Astrocyte (in vitro differentiated cells and primary cell): Measurements from ENCODE around the gene GCSAM.

ENCODE experiments used
- EZH2 ChIP-seq: IDR thresholded peaks from 2 replicates; pipeline ENCODE4 v1.6.1; 2012; ENCODE audit warnings: mild to moderate bottlenecking, low read length, inconsistent platforms; ENCODE audit not compliant: insufficient read depth
- TF ChIP-seq, protein P1 (sequence below): IDR thresholded peaks from 2 replicates; pipeline ENCODE4 v1.5.1; 2011; ENCODE audit warnings: low read depth, mild to moderate bottlenecking, inconsistent platforms, low read length, moderate library complexity; ENCODE audit not compliant: insufficient read depth

DNA sequence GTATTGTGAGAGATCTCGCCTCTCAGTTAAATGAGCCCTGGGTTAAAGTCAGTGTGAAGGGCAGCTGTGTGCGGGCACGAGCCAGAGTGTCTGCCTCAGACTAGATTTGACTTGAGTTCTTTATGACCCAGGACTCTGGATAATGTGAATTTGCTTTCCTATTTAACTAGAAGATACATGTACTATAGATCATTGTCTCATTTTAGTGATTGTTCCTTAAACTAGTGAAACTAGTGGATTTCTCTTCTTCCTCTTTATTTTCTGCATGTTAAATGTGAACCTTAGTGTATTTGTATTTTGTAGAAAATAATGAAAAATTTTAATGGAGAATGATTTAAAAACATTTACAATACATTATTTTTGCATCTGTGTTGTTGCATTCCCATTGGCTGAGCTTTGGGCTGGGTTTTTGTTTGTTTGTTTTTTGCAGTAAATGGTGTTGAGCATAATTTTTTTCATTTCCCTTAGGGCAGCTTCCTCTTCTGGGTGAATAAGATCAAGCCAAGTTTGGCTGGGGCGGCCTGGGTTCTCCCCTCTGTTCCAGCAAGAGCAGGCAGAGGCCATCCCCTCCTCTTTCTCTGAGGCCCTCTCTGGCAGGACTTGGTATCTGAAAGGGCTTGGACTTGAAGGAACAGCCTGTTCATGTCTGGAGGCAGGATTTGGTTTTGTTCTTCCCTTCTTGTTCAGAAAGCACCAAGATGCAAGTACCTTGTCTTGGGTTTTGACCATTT is 15.0 kb downstream of the GCSAM start:
- TF ChIP-seq, protein P1, sequence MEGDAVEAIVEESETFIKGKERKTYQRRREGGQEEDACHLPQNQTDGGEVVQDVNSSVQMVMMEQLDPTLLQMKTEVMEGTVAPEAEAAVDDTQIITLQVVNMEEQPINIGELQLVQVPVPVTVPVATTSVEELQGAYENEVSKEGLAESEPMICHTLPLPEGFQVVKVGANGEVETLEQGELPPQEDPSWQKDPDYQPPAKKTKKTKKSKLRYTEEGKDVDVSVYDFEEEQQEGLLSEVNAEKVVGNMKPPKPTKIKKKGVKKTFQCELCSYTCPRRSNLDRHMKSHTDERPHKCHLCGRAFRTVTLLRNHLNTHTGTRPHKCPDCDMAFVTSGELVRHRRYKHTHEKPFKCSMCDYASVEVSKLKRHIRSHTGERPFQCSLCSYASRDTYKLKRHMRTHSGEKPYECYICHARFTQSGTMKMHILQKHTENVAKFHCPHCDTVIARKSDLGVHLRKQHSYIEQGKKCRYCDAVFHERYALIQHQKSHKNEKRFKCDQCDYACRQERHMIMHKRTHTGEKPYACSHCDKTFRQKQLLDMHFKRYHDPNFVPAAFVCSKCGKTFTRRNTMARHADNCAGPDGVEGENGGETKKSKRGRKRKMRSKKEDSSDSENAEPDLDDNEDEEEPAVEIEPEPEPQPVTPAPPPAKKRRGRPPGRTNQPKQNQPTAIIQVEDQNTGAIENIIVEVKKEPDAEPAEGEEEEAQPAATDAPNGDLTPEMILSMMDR = no peak
- no peak for TF ChIP-seq EZH2
